ENCODE results near the gene ARMCX2. TPM values are rescaled to one million over a fixed set of nuclear protein-coding genes. Genes with fewer than 3 reads are reported as not detected.
"Not testable (repeated sequence)": the region's sequence is repeated elsewhere in the genome, so short reads cannot be mapped to it uniquely, and the experiment has no call there.

Gene ARMCX2
- total and polyA plus RNA-seq, 2 experiments from 2014 or later: 47.8 to 118 TPM

- H3K4me3 ChIP-seq; H3K4me2 ChIP-seq; H3K27me3 Mint-ChIP-seq (ENCODE audit: insufficient read depth, low read depth, poor library complexity); H3K27ac Mint-ChIP-seq; H3K36me3 ChIP-seq (ENCODE audit: insufficient read depth); H2AFZ ChIP-seq; H4K20me1 ChIP-seq (replicated peaks; ENCODE audit: insufficient read depth); H3K4me3 Mint-ChIP-seq; H3K4me1 Mint-ChIP-seq; H3K79me2 ChIP-seq (replicated peaks; ENCODE audit: insufficient read depth); DNase-seq (ENCODE audit: low spot score); H3K27me3 ChIP-seq (ENCODE audit: insufficient read depth); H3K9me3 Mint-ChIP-seq; H3K36me3 Mint-ChIP-seq (ENCODE audit: low read depth); ATAC-seq; H3K4me1 ChIP-seq (ENCODE audit: insufficient read depth); H3F3A ChIP-seq (replicated peaks; ENCODE audit: low read depth); H3K27ac ChIP-seq (ENCODE audit: low read depth); H3K9me2 ChIP-seq (ENCODE audit: insufficient read depth): not testable (repeated sequence)
These were observed 11.9 kb downstream of the ARMCX2 start for GRCh38 chrX:101647716-101648115.

DNA sequence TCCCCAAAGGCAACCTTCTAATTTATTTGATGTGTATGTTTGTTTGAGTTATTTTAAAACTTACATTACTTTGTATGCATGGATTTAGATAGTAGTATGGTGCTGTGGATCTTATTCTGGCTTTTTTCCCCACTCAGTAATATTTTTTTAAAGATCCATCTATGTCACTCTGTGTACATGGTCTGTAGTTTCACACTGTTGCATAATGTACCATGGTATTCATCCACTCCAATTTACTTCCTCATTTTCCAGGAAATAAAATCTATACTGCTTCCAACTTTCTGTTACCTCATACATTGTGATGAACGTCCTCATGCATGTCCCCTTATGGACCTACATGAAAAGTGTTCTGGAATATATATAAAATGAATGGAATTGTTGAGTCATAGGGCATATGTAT lies 17.6 kb downstream of the ARMCX2 start:
- Histone ChIP-seq H3K36me3 (ENCODE audit: insufficient read depth) (no peaks in the 10 kb centered on the region), H3K79me2 (replicated peaks; ENCODE audit: insufficient read depth) (no peaks in the 10 kb centered on the region), H3K9me2 (ENCODE audit: insufficient read depth) (no peaks in the 10 kb centered on the region), H4K20me1 (replicated peaks; ENCODE audit: insufficient read depth) (no peaks in the 10 kb centered on the region), H3K27ac (ENCODE audit: low read depth) (no peak overlapping the region), H3K4me3 (no peak overlapping the region), H3K27me3 (ENCODE audit: insufficient read depth) (no peaks in the 10 kb centered on the region), H2AFZ (no peak overlapping the region), H3K4me2 (no peak overlapping the region), H3K4me1 (ENCODE audit: insufficient read depth) (no peaks in the 10 kb centered on the region), H3F3A (replicated peaks; ENCODE audit: low read depth) (no peaks in the 10 kb centered on the region)
- Mint-ChIP-seq H3K27me3 (ENCODE audit: insufficient read depth, low read depth, poor library complexity) (peaks cover 3% of the 10 kb centered on the region), H3K36me3 (ENCODE audit: low read depth) (no peaks in the 10 kb centered on the region), H3K4me1 (no peaks in the 10 kb centered on the region), H3K4me3 (no peak overlapping the region), H3K27ac (no peak overlapping the region), H3K9me3 (no peaks in the 10 kb centered on the region)
- no peak for ATAC-seq
- no peak for DNase-seq (ENCODE audit: low spot score)
- TF ChIP-seq, protein P1, sequence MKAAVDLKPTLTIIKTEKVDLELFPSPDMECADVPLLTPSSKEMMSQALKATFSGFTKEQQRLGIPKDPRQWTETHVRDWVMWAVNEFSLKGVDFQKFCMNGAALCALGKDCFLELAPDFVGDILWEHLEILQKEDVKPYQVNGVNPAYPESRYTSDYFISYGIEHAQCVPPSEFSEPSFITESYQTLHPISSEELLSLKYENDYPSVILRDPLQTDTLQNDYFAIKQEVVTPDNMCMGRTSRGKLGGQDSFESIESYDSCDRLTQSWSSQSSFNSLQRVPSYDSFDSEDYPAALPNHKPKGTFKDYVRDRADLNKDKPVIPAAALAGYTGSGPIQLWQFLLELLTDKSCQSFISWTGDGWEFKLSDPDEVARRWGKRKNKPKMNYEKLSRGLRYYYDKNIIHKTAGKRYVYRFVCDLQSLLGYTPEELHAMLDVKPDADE (IDR thresholded peaks at IDR 0.05): no peak
- TF ChIP-seq CREB1 (CRISPR knock-in tag; IDR thresholded peaks at IDR 0.05; ENCODE audit: low read depth) (no peak), EZH2 (IDR thresholded peaks at IDR 0.05; ENCODE audit: low read depth, unreplicated experiment) (no peak), ZNF331 (CRISPR knock-in tag; IDR thresholded peaks at IDR 0.05; ENCODE audit: low read depth) (no peak), STAT1 (IDR thresholded peaks at IDR 0.05; ENCODE audit: unreplicated experiment) (no peak), ZNF462 (CRISPR knock-in tag; IDR thresholded peaks at IDR 0.05) (no peak), POLR2AphosphoS5 (IDR thresholded peaks at IDR 0.05; ENCODE audit: low read depth) (no peak), JUNB (IDR thresholded peaks at IDR 0.05; ENCODE audit: unreplicated experiment) (no peak), EZH2phosphoT487 (IDR thresholded peaks at IDR 0.05; ENCODE audit: unreplicated experiment) (no peak), NANOG (IDR thresholded peaks at IDR 0.05; ENCODE audit: borderline replicate concordance) (no peak)
- TF ChIP-seq, protein P2, sequence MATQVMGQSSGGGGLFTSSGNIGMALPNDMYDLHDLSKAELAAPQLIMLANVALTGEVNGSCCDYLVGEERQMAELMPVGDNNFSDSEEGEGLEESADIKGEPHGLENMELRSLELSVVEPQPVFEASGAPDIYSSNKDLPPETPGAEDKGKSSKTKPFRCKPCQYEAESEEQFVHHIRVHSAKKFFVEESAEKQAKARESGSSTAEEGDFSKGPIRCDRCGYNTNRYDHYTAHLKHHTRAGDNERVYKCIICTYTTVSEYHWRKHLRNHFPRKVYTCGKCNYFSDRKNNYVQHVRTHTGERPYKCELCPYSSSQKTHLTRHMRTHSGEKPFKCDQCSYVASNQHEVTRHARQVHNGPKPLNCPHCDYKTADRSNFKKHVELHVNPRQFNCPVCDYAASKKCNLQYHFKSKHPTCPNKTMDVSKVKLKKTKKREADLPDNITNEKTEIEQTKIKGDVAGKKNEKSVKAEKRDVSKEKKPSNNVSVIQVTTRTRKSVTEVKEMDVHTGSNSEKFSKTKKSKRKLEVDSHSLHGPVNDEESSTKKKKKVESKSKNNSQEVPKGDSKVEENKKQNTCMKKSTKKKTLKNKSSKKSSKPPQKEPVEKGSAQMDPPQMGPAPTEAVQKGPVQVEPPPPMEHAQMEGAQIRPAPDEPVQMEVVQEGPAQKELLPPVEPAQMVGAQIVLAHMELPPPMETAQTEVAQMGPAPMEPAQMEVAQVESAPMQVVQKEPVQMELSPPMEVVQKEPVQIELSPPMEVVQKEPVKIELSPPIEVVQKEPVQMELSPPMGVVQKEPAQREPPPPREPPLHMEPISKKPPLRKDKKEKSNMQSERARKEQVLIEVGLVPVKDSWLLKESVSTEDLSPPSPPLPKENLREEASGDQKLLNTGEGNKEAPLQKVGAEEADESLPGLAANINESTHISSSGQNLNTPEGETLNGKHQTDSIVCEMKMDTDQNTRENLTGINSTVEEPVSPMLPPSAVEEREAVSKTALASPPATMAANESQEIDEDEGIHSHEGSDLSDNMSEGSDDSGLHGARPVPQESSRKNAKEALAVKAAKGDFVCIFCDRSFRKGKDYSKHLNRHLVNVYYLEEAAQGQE (IDR thresholded peaks at IDR 0.05; ENCODE audit: unreplicated experiment): no peak

Measured in GM23338 (cell line).